Kidney (tissue), 22 donors: Measurements from ENCODE around the gene ZNF326. TPM values are rescaled to one million over a fixed set of nuclear protein-coding genes. Genes with fewer than 3 reads are reported as not detected.

ENCODE experiments used
- DNase-seq, 5 donors: peaks; one replicate each; pipeline ENCODE4 v3.0.0-alpha.2; 2013 to 2020
- FAIRE-seq: peaks from 2 replicates; lab custom pipeline; 2012; peaks lifted over from hg19 to GRCh38; lab: Jason Lieb, UNC
- H3K27ac ChIP-seq, 2 donors: one replicate each; pipeline ENCODE4 v1.7.0; 2013; ENCODE audit warnings: low read depth in 2 of 2, low read length in 2 of 2, inconsistent platforms in 1 of 2
- H3K27me3 ChIP-seq: one replicate; pipeline ENCODE4 v1.7.1; 2013; ENCODE audit warnings: low read length, inconsistent platforms; ENCODE audit not compliant: control insufficient read depth, insufficient read depth
- H3K36me3 ChIP-seq, 3 donors: one replicate each; pipeline versions ENCODE4 v1.7.0 to v1.7.1; 2013; ENCODE audit warnings: low read length in 3 of 3, control low read depth in 1 of 3, inconsistent platforms in 1 of 3; ENCODE audit not compliant: insufficient read depth in 3 of 3, control insufficient read depth in 2 of 3
- H3K4me1 ChIP-seq, 3 donors: one replicate each; pipeline versions ENCODE4 v1.7.0 to v1.7.1; 2013; ENCODE audit warnings: low read length in 3 of 3, inconsistent platforms in 1 of 3, low read depth in 1 of 3; ENCODE audit not compliant: control insufficient read depth in 2 of 3, insufficient read depth in 2 of 3
- H3K4me3 ChIP-seq, 3 donors: one replicate each; pipeline versions ENCODE4 v1.7.0 to v1.8.1; 2013; ENCODE audit warnings: low read length in 3 of 3, control low read depth in 1 of 3, inconsistent platforms in 1 of 3
- H3K9ac ChIP-seq, 3 donors: one replicate each; pipeline versions ENCODE4 v1.7.0 to v1.7.1; 2013; ENCODE audit warnings: low read length in 3 of 3, control low read depth in 1 of 3, inconsistent platforms in 1 of 3
- H3K9me3 ChIP-seq, 3 donors: one replicate each; pipeline versions ENCODE4 v1.7.0 to v1.7.1; 2013; ENCODE audit warnings: low read length in 3 of 3, control low read depth in 1 of 3, inconsistent platforms in 1 of 3; ENCODE audit not compliant: control insufficient read depth in 2 of 3, insufficient read depth in 1 of 3
- intact Hi-C: fragments of 100-400 bp; cut with DNase I; formaldehyde crosslinking; loops from one replicate; pipeline ENCODE4 v1.11.1; 2022
- long read RNA-seq, 10 donors: library from polyadenylated mRNA in 1 of 10; unstranded in 1 of 10; transcript quantifications; one replicate each; pipeline ENCODE4 v2.0.0 and lab custom pipeline, GENCODE V29; 2021 to 2026
- polyA plus RNA-seq: library from polyadenylated mRNA; stranded (reverse); fragments of 350-450 nt; fragmentation: Illumina TruSeq; extraction: RNeasy Lipid Tissue Mini Kit (QIAGEN cat#74804); gene quantifications from one replicate; pipeline ENCODE4 v1.2.3, GENCODE V29; 2014; ENCODE audit warnings: low read depth, low replicate concordance; ENCODE audit not compliant: insufficient read depth
- total RNA-seq: library from RNA; stranded (reverse); fragmentation: NEBNext Ultra II Directional; extraction: Animal tissue kit (Norgen Biotek cat#: 25700); gene quantifications from one replicate; pipeline ENCODE4 v1.2.1, GENCODE V29; 2021
- TF ChIP-seq, protein P1 (sequence below): IDR thresholded peaks from 3 replicates; pipeline ENCODE4 v1.5.1; 2012; ENCODE audit warnings: mild to moderate bottlenecking, moderate library complexity, borderline replicate concordance; ENCODE audit not compliant: insufficient read depth; ENCODE audit errors: extremely low read depth
- donor health status: control.
- donor health status: control.
- donor health status: control.
- donor health status: control.
- donor health status: control.
- donor health status: DM: yes; HTN: yes; CAD: no.
- donor health status: Normal renal cell carcinoma (clear cell type).

ZNF326 gene, protein sequence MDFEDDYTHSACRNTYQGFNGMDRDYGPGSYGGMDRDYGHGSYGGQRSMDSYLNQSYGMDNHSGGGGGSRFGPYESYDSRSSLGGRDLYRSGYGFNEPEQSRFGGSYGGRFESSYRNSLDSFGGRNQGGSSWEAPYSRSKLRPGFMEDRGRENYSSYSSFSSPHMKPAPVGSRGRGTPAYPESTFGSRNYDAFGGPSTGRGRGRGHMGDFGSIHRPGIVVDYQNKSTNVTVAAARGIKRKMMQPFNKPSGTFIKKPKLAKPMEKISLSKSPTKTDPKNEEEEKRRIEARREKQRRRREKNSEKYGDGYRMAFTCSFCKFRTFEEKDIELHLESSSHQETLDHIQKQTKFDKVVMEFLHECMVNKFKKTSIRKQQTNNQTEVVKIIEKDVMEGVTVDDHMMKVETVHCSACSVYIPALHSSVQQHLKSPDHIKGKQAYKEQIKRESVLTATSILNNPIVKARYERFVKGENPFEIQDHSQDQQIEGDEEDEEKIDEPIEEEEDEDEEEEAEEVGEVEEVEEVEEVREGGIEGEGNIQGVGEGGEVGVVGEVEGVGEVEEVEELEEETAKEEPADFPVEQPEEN
- 25.6 TPM for total RNA-seq
- 10.6 TPM for polyA plus RNA-seq
- long read RNA-seq, donor 1, partial matches to known transcripts, result 7 of 12 reads
- long read RNA-seq, donor 1, other reads (novel, unspliced or antisense), result 0 of 12 reads
- long read RNA-seq, donor 2, transcript ZNF326-202 (4 exons, 1,538 nt), result major isoform, 6 of 43 reads
- long read RNA-seq, donor 2, partial matches to known transcripts, result 33 of 43 reads
- long read RNA-seq, donor 2, other reads (novel, unspliced or antisense), result 0 of 43 reads
- long read RNA-seq, donor 3, transcript ZNF326-201 (12 exons, 2,729 nt), result major isoform, 8 of 42 reads
- long read RNA-seq, donor 3, partial matches to known transcripts, result 32 of 42 reads
- long read RNA-seq, donor 3, other reads (novel, unspliced or antisense), result 0 of 42 reads
- long read RNA-seq, donor 4, partial matches to known transcripts, result 0 of 8 reads
- long read RNA-seq, donor 4, other reads (novel, unspliced or antisense), result 0 of 8 reads
- long read RNA-seq, donor 5, result 0 reads
- long read RNA-seq, donor 6, transcript ZNF326-201 (12 exons, 2,729 nt), result major isoform, 5 of 32 reads
- long read RNA-seq, donor 6, partial matches to known transcripts, result 26 of 32 reads
- long read RNA-seq, donor 6, other reads (novel, unspliced or antisense), result 0 of 32 reads
- long read RNA-seq, donor 7, partial matches to known transcripts, result 5 of 12 reads
- long read RNA-seq, donor 7, other reads (novel, unspliced or antisense), result 7 of 12 reads
- long read RNA-seq, donor 8, partial matches to known transcripts, result 17 of 18 reads
- long read RNA-seq, donor 8, other reads (novel, unspliced or antisense), result 0 of 18 reads
- long read RNA-seq, donor 9, partial matches to known transcripts, result 0 of 1 reads
- long read RNA-seq, donor 9, other reads (novel, unspliced or antisense), result 0 of 1 reads
- long read RNA-seq, donor 10, partial matches to known transcripts, result 28 of 31 reads
- long read RNA-seq, donor 10, other reads (novel, unspliced or antisense), result 0 of 31 reads

DNA sequence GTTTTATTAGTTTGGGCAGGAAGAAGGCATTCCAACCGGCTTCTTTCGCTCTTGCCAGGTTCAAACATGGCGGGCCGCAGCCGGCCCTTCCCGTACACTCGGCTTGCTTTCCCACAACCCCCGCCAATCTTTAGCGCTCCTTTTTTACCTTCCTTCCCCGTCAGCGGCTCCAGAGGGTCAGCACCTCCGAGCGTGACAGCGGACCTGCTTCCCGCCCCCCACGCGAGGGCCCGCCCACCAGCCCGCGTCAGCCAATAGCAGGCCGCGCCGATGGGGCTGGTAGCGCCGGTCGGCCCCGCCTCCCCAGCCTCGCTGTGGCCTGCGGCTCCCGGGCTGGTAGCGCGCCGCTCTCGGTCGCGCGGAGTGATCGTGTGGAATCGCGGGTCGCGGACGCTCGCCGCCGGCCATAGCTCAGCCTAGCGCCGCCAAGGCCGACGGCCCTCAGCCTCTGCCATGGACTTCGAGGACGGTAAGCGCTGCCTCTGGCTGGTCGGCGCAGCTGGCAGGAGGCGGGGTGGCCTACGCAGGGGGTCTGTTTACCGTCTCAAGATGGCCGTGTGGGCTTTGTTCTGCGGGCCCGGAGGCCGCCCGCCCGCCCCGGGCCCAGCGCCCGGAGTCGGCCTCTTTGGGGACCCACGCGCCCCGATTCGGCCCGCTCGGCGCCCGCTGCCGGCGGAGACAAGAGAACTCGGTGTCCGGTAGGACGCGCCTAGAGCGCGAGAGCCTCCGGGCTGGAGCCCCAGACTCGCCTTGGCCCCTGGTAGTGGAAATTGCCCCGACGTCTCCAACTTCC is at the start of gene ZNF326:
Gene ZNF326 (plus strand): TSS at position 306 of the 793 bp plus-strand sequence. CDS start 148 bp downstream, at position 454.
- intact Hi-C loops, result no loop called here
- no peaks in the 10 kb centered on the region for H3K9me3 ChIP-seq
- H3K27ac ChIP-seq, result peak within 1 kb of the TSS; percentile 96
- no peaks in the 10 kb centered on the region for H3K36me3 ChIP-seq
- peaks cover 0 to 7% (median 0%) of the 10 kb centered on the region in 3 donors for H3K4me1 ChIP-seq
- TF ChIP-seq, protein P1, sequence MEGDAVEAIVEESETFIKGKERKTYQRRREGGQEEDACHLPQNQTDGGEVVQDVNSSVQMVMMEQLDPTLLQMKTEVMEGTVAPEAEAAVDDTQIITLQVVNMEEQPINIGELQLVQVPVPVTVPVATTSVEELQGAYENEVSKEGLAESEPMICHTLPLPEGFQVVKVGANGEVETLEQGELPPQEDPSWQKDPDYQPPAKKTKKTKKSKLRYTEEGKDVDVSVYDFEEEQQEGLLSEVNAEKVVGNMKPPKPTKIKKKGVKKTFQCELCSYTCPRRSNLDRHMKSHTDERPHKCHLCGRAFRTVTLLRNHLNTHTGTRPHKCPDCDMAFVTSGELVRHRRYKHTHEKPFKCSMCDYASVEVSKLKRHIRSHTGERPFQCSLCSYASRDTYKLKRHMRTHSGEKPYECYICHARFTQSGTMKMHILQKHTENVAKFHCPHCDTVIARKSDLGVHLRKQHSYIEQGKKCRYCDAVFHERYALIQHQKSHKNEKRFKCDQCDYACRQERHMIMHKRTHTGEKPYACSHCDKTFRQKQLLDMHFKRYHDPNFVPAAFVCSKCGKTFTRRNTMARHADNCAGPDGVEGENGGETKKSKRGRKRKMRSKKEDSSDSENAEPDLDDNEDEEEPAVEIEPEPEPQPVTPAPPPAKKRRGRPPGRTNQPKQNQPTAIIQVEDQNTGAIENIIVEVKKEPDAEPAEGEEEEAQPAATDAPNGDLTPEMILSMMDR, result no peak
- DNase-seq, result peak; percentile 98 to 99 (median 98)
- peak within 1 kb of the TSS; percentile 79 to 85 (median 80) for H3K9ac ChIP-seq
- no peak for FAIRE-seq
- H3K27me3 ChIP-seq, result no peaks in the 10 kb centered on the region
- H3K4me3 ChIP-seq, result peak within 1 kb of the TSS; percentile 79 to 91 (median 87)

DNA sequence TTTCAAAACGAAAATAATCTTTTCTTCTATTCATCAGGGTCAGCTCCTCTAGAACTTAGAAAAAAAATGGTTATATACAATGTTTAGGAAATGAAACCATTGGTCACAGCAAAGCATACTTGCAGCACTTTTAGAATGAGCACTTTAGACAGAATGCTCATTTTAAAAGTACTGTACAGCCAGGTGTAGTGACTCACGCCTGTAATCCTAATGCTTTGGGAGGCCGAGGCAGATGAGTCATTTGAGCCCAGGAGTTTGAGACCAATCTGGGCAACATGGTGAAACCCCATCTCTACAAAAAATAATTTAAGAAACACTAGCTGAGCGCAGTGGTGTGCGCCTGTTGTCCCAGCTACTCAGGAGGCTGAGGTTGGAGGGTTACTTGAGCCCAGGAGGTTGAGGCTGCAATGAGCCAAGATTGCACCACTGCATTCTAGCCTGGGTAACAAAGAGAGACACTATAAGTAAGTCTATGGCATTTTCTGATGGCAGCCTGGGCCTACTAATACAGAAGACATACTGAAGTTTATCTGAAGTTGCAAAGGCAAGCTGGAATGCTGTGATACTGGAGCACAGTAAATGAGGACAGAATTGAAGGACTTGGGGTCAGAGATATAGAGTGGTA is 48.9 kb upstream of the ZNF326 start:
- intact Hi-C loops, result no loop called here
- TF ChIP-seq, protein P1, result no peak

More for the DNA sequence above, 48.9 kb upstream of the ZNF326 start:
- DNase-seq, result no peak
- H3K27me3 ChIP-seq, result no peaks in the 10 kb centered on the region
- no peaks in the 10 kb centered on the region for H3K36me3 ChIP-seq
- H3K9ac ChIP-seq, result no peak overlapping the region
- no peak overlapping the region for H3K4me3 ChIP-seq
- no peaks in the 10 kb centered on the region for H3K9me3 ChIP-seq
- no peak overlapping the region for H3K27ac ChIP-seq
- peaks cover 3 to 6% (median 3%) of the 10 kb centered on the region in 3 donors for H3K4me1 ChIP-seq
- no peak for FAIRE-seq
